ENCODE measurements around the gene RBM39. TPM values are rescaled to one million over a fixed set of nuclear protein-coding genes. Genes with fewer than 3 reads are reported as not detected.

RBM39 gene
- total RNA-seq, 1 experiment from 2014 or later: 341 TPM

DNA sequence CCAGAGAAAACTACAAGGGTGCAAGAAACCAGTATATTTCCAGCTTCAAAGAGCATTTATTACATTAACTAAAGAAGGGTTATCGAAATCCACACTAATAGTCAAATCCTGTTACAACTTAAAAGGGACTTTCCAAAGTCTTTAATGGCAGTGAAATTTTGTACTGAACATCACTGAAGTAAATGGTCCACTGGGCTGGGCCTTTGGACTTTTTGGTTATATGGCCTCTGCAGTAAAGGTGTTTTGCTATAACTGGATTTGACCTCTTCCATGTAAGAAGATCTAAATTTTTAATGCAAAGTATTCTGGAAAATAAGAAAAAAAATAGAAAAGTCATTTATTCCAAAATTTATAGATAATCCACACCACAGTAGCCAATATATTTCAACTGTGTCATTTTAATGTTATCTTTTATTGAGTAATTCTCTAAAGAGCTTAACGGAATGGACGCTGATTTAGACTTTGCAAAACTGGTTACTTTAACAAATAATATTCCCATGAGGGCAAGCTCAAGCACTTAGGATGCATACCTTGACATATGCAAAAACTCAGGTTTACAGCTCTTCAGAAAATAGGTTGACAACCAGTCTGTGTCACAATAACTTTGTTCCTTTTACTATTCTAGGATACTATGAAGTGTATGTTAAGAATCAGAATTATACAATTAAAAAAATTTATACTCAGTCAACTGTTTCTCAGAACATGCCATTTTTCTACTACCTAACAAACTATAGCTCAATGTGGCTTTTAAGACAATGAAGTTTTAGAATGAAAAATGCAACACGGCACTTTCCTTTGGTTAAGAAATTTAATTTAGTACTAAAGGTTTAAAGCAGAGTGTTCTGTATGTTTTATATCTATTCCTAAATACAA is 7.0 kb downstream of the RBM39 start:
- H3K36me3 ChIP-seq (ENCODE audit: low read depth, low read length): peaks cover 87% of the 10 kb centered on the region
- no peaks in the 10 kb centered on the region for H3F3A ChIP-seq (ENCODE audit: low read length, unreplicated experiment)
- H3K79me2 ChIP-seq (ENCODE audit: low read length): peaks cover 100% of the 10 kb centered on the region
- ATAC-seq (no peak), DNase-seq (no peak)
- intact Hi-C loops (cut with micrococcal nuclease): no loop called here
- BruUV-seq (replicated peaks): no TSS peak
- H3K27me3 ChIP-seq (ENCODE audit: low read length): no peaks in the 10 kb centered on the region
- H3K9me3 ChIP-seq (ENCODE audit: low read length): no peaks in the 10 kb centered on the region
- H4K20me1 ChIP-seq (ENCODE audit: low read length): peaks cover 88% of the 10 kb centered on the region
- no peak overlapping the region for H3K9ac ChIP-seq (ENCODE audit: low read length)
- CTCF ChIA-PET: no interaction called here
- no peak overlapping the region for H3K27ac ChIP-seq (ENCODE audit: low read length)
- H3K4me2 ChIP-seq (ENCODE audit: low read length): no peak overlapping the region
- no peaks in the 10 kb centered on the region for H3K9me2 ChIP-seq (replicated peaks; ENCODE audit: low read length)
- H3K4me3 ChIP-seq (ENCODE audit: low read length): no peak overlapping the region
- no peak for TF ChIP-seq CTCF (conservative IDR thresholded peaks at IDR 0.05; ENCODE audit: low read depth, low read length)
- no peak for TF ChIP-seq EZH2 (IDR thresholded peaks at IDR 0.05; ENCODE audit: low read length, unreplicated experiment)
- TF ChIP-seq EZH2phosphoT487 (IDR thresholded peaks at IDR 0.05; ENCODE audit: borderline replicate concordance, low read length): no peak
- no peak overlapping the region for H2AFZ ChIP-seq (ENCODE audit: low read length)
- POLR2A ChIA-PET (ENCODE audit: unreplicated experiment): interaction anchor here (0.5 to 0.9 kb wide), 3 partner anchors 24 to 280 kb away, joined by 3 to 9 read pairs (median 3); partner anchors contain the start of gene CEP250
- H3K4me1 ChIP-seq (ENCODE audit: insufficient read depth, low read length): peaks cover 32% of the 10 kb centered on the region

- Histone ChIP-seq H3K36me3 (ENCODE audit: low read depth, low read length) (peaks cover 87% of the 10 kb centered on the region), H3K27me3 (ENCODE audit: low read length) (no peaks in the 10 kb centered on the region), H3K79me2 (ENCODE audit: low read length) (peaks cover 100% of the 10 kb centered on the region), H4K20me1 (ENCODE audit: low read length) (peaks cover 88% of the 10 kb centered on the region), H3F3A (ENCODE audit: low read length, unreplicated experiment) (no peaks in the 10 kb centered on the region), H3K4me1 (ENCODE audit: insufficient read depth, low read length) (peaks cover 25% of the 10 kb centered on the region), H3K9me3 (ENCODE audit: low read length) (no peaks in the 10 kb centered on the region), H3K9ac (ENCODE audit: low read length) (no peak overlapping the region), H3K9me2 (replicated peaks; ENCODE audit: low read length) (no peaks in the 10 kb centered on the region), H3K27ac (ENCODE audit: low read length) (no peak overlapping the region), H3K4me3 (ENCODE audit: low read length) (no peak overlapping the region), H3K4me2 (ENCODE audit: low read length) (no peak overlapping the region), H2AFZ (ENCODE audit: low read length) (no peak overlapping the region)
- DNase-seq (no peak), ATAC-seq (no peak)
- POLR2A ChIA-PET (ENCODE audit: unreplicated experiment): interaction anchor here (0.6 kb wide), 1 partner anchor 23 kb away, joined by 3 read pairs; no protein-coding TSS in a partner anchor
- intact Hi-C loops (cut with micrococcal nuclease): no loop called here
- CTCF ChIA-PET: no interaction called here
- no TSS peak for BruUV-seq (replicated peaks)
- no peak for TF ChIP-seq CTCF (conservative IDR thresholded peaks at IDR 0.05; ENCODE audit: low read depth, low read length)
- no peak for TF ChIP-seq EZH2phosphoT487 (IDR thresholded peaks at IDR 0.05; ENCODE audit: borderline replicate concordance, low read length)
- no peak for TF ChIP-seq EZH2 (IDR thresholded peaks at IDR 0.05; ENCODE audit: low read length, unreplicated experiment)
Observed at GRCh38 chr20:35734374-35734773, 7.7 kb downstream of the RBM39 start.

- H3K4me3 ChIP-seq (ENCODE audit: low read length): no peak overlapping the region
- CTCF ChIA-PET: no interaction called here
- no peak for DNase-seq
- H3K27ac ChIP-seq (ENCODE audit: low read length): no peak overlapping the region
- H3K4me1 ChIP-seq (ENCODE audit: insufficient read depth, low read length): 0 out of 2 replicates have a peak, but pooled peaks cover 12% of the 10 kb centered on the region
- peaks cover 96% of the 10 kb centered on the region for H3K79me2 ChIP-seq (ENCODE audit: low read length)
- H3K9me3 ChIP-seq (ENCODE audit: low read length): no peaks in the 10 kb centered on the region
- no peaks in the 10 kb centered on the region for H3K9me2 ChIP-seq (replicated peaks; ENCODE audit: low read length)
- no TSS peak for BruUV-seq (replicated peaks)
- H3K4me2 ChIP-seq (ENCODE audit: low read length): no peak overlapping the region
- ATAC-seq: no peak
- POLR2A ChIA-PET (ENCODE audit: unreplicated experiment): no interaction called here
- peaks cover 80% of the 10 kb centered on the region for H4K20me1 ChIP-seq (ENCODE audit: low read length)
- H3K9ac ChIP-seq (ENCODE audit: low read length): no peak overlapping the region
- no peaks in the 10 kb centered on the region for H3F3A ChIP-seq (ENCODE audit: low read length, unreplicated experiment)
- H2AFZ ChIP-seq (ENCODE audit: low read length): no peak overlapping the region
- no peaks in the 10 kb centered on the region for H3K27me3 ChIP-seq (ENCODE audit: low read length)
- TF ChIP-seq EZH2phosphoT487 (IDR thresholded peaks at IDR 0.05; ENCODE audit: borderline replicate concordance, low read length) (no peak), CTCF (conservative IDR thresholded peaks at IDR 0.05; ENCODE audit: low read depth, low read length) (no peak), EZH2 (IDR thresholded peaks at IDR 0.05; ENCODE audit: low read length, unreplicated experiment) (no peak)
- intact Hi-C loops (cut with micrococcal nuclease): no loop called here
- peaks cover 84% of the 10 kb centered on the region for H3K36me3 ChIP-seq (ENCODE audit: low read depth, low read length)
Observed at GRCh38 chr20:35732644-35732982, 9.4 kb downstream of the RBM39 start.
